Uterus (tissue), 4 donors: ENCODE data around the gene LEUTX. TPM values are rescaled to one million over a fixed set of nuclear protein-coding genes. Genes with fewer than 3 reads are reported as not detected.
"Not testable (repeated sequence)": the region's sequence is repeated elsewhere in the genome, so short reads cannot be mapped to it uniquely, and the experiment has no call there.

Experiments used
- DNase-seq, 2 donors: peaks; one replicate each; pipeline ENCODE4 v3.0.0-alpha.2; 2019 to 2020
- H3K27ac ChIP-seq, 2 donors: fragments of 200-600 bp; sonication (generic); 1 replicate in 1 of 2; 2 replicates in 1 of 2; pipeline ENCODE4 v1.5.1; 2016 to 2018
- H3K27me3 ChIP-seq, 2 donors: fragments of 200-600 bp; sonication (generic); one replicate each; pipeline ENCODE4 v1.5.1; 2018 to 2019; ENCODE audit warnings: control low read depth in 1 of 2
- H3K36me3 ChIP-seq, 2 donors: fragments of 200-600 bp; sonication (generic); one replicate each; pipeline ENCODE4 v1.5.1; 2019; ENCODE audit warnings: control low read depth in 1 of 2
- H3K4me1 ChIP-seq, 2 donors: fragments of 200-600 bp; sonication (generic); one replicate each; pipeline ENCODE4 v1.5.1; 2018 to 2019; ENCODE audit warnings: control low read depth in 1 of 2
- H3K4me3 ChIP-seq, 2 donors: fragments of 200-600 bp; sonication (generic); 1 replicate in 1 of 2; 2 replicates in 1 of 2; pipeline ENCODE4 v1.5.1; 2018 to 2019; ENCODE audit warnings: mild to moderate bottlenecking in 1 of 2
- H3K9me3 ChIP-seq, 2 donors: fragments of 200-600 bp; sonication (generic); one replicate each; pipeline ENCODE4 v1.5.1; 2019; ENCODE audit warnings: control low read depth in 1 of 2
- CTCF ChIP-seq, 4 experiments: fragments of 200-600 bp in 2 of 4; fragments of 450-650 bp in 2 of 4; sonication (generic) in 2 of 4; IDR thresholded peaks; one replicate each; pipeline ENCODE4 v1.5.1; 2016 to 2019; ENCODE audit warnings: antibody characterized with exemption in 4 of 4, mild to moderate bottlenecking in 2 of 4, moderate library complexity in 1 of 4
- POLR2A ChIP-seq, 2 donors: fragments of 450-650 bp; IDR thresholded peaks; one replicate each; pipeline ENCODE4 v1.6.1; 2016; ENCODE audit warnings: antibody characterized with exemption in 2 of 2, mild to moderate bottlenecking in 1 of 2, moderate library complexity in 1 of 2
- intact Hi-C: fragments of 100-400 bp; cut with DNase I; formaldehyde crosslinking; loops from one replicate; pipeline ENCODE4 v1.15.1; 2023; ENCODE audit warnings: low total_unique reads
- total RNA-seq, 4 donors: library from RNA; depleted of rRNA in 3 of 4; stranded (reverse); fragments of >200 nt in 3 of 4; gene quantifications; one replicate each; pipeline versions ENCODE4 v1.1.0 to v1.2.4, GENCODE V29; 2014 to 2023
- donor health status: DM: yes; HTN: yes; CAD: no.

Gene LEUTX
- total RNA-seq, 4 donors from 2014 or later = not detected

- Histone ChIP-seq H3K9me3 (no peaks in the 10 kb centered on the region), H3K27ac (no peak overlapping the region), H3K27me3 (no peaks in the 10 kb centered on the region), H3K4me3 (no peak overlapping the region), H3K4me1 (no peaks in the 10 kb centered on the region), H3K36me3 (no peaks in the 10 kb centered on the region)
- DNase-seq = no peak
- TF ChIP-seq POLR2A (IDR thresholded peaks at IDR 0.05) (no peak), CTCF (IDR thresholded peaks at IDR 0.05) (no peak)
- intact Hi-C loops = no loop called here
These were observed 29.3 kb downstream of the LEUTX start for GRCh38 chr19:39807846-39808364.

- H3K36me3 ChIP-seq, H3K4me3 ChIP-seq, H3K27me3 ChIP-seq, intact Hi-C loops, DNase-seq, H3K4me1 ChIP-seq, H3K9me3 ChIP-seq, H3K27ac ChIP-seq: not testable (repeated sequence)
These were observed 30.0 kb downstream of the LEUTX start for GRCh38 chr19:39808688-39809087.

- no peak for TF ChIP-seq POLR2A (IDR thresholded peaks at IDR 0.05)
- TF ChIP-seq CTCF (IDR thresholded peaks at IDR 0.05) = no peak
- Histone ChIP-seq H3K27ac (no peak overlapping the region), H3K4me3 (no peak overlapping the region), H3K27me3 (no peaks in the 10 kb centered on the region), H3K4me1 (no peaks in the 10 kb centered on the region), H3K36me3 (no peaks in the 10 kb centered on the region), H3K9me3 (no peaks in the 10 kb centered on the region)
- DNase-seq = no peak
- intact Hi-C loops = no loop called here
These were observed 30.7 kb downstream of the LEUTX start for GRCh38 chr19:39809368-39809767.

- Histone ChIP-seq H3K4me1 (no peaks in the 10 kb centered on the region), H3K9me3 (no peaks in the 10 kb centered on the region), H3K36me3 (no peaks in the 10 kb centered on the region), H3K27me3 (no peaks in the 10 kb centered on the region), H3K4me3 (no peak overlapping the region), H3K27ac (no peak overlapping the region)
- DNase-seq = no peak
- TF ChIP-seq CTCF (IDR thresholded peaks at IDR 0.05) = no peak
- no peak for TF ChIP-seq POLR2A (IDR thresholded peaks at IDR 0.05)
- intact Hi-C loops = no loop called here
These were observed 31.8 kb downstream of the LEUTX start for GRCh38 chr19:39810424-39810823.

GRCh38 chr19:39811064-39811463 lies 32.4 kb downstream of the LEUTX start:
- intact Hi-C loops = no loop called here
- TF ChIP-seq CTCF (IDR thresholded peaks at IDR 0.05) (no peak), POLR2A (IDR thresholded peaks at IDR 0.05) (no peak)
- no peak for DNase-seq

More at GRCh38 chr19:39811064-39811463, 32.4 kb downstream of the LEUTX start:
- H3K36me3 ChIP-seq = no peaks in the 10 kb centered on the region
- no peaks in the 10 kb centered on the region for H3K27me3 ChIP-seq
- H3K27ac ChIP-seq = no peak overlapping the region
- H3K4me3 ChIP-seq = no peak overlapping the region
- no peaks in the 10 kb centered on the region for H3K9me3 ChIP-seq
- no peaks in the 10 kb centered on the region for H3K4me1 ChIP-seq
